Keratinocyte (primary cell): ENCODE data around the gene IFI30. TPM values are rescaled to one million over a fixed set of nuclear protein-coding genes. Genes with fewer than 3 reads are reported as not detected.

Experiments used
- DNase-seq: peaks from one replicate; pipeline ENCODE4 v3.0.0-alpha.2; 2011; ENCODE audit warnings: low read depth, missing footprints, low spot score
- FAIRE-seq: peaks from 2 replicates; lab custom pipeline; 2011; peaks lifted over from hg19 to GRCh38; lab: Jason Lieb, UNC
- H2AFZ ChIP-seq: 2 replicates; pipeline ENCODE4 v1.6.0; 2012; ENCODE audit warnings: low read length, control low read depth, inconsistent platforms; ENCODE audit not compliant: control insufficient read depth
- H3K27ac ChIP-seq: 2 replicates; pipeline ENCODE4 v1.5.1; 2011; ENCODE audit warnings: low read length; ENCODE audit not compliant: control insufficient read depth, insufficient read depth
- H3K27me3 ChIP-seq: 3 replicates; pipeline ENCODE4 v1.6.0; 2011; ENCODE audit warnings: low read length; ENCODE audit not compliant: control insufficient read depth, insufficient read depth; ENCODE audit errors: extremely low read depth
- H3K36me3 ChIP-seq, 2 experiments: 2 replicates in 1 of 2; 3 replicates in 1 of 2; pipeline ENCODE4 v1.5.1; 2011; ENCODE audit warnings: low read length in 2 of 2, mild to moderate bottlenecking in 1 of 2; ENCODE audit not compliant: control insufficient read depth in 2 of 2, insufficient read depth in 2 of 2; ENCODE audit errors: extremely low read depth in 1 of 2
- H3K4me1 ChIP-seq: 3 replicates; pipeline ENCODE4 v1.5.1; 2011; ENCODE audit warnings: low read length; ENCODE audit not compliant: control insufficient read depth, insufficient read depth; ENCODE audit errors: extremely low read depth
- H3K4me2 ChIP-seq: 3 replicates; pipeline ENCODE4 v1.6.0; 2011; ENCODE audit warnings: low read depth, low read length; ENCODE audit not compliant: control insufficient read depth, insufficient read depth; ENCODE audit errors: extremely low read depth
- H3K4me3 ChIP-seq, 3 experiments: fragments of 200-600 bp in 1 of 3; sonication (generic) in 1 of 3; 2 replicates in 2 of 3; 3 replicates in 1 of 3; pipeline ENCODE4 v1.5.1; 2011 to 2016; ENCODE audit warnings: low read length in 3 of 3, mild to moderate bottlenecking in 3 of 3, control low read depth in 2 of 3, inconsistent platforms in 1 of 3, low read depth in 1 of 3, mixed read lengths in 1 of 3, mixed run types in 1 of 3, moderate library complexity in 1 of 3; ENCODE audit not compliant: control insufficient read depth in 2 of 3, insufficient read depth in 2 of 3; ENCODE audit errors: extremely low read depth in 1 of 3
- H3K79me2 ChIP-seq: 2 replicates; pipeline ENCODE4 v1.6.0; 2012; ENCODE audit warnings: low read length; ENCODE audit not compliant: control insufficient read depth, insufficient read depth
- H3K9ac ChIP-seq: 3 replicates; pipeline ENCODE4 v1.6.0; 2011; ENCODE audit warnings: low read length; ENCODE audit not compliant: control insufficient read depth, insufficient read depth; ENCODE audit errors: extremely low read depth
- H3K9me1 ChIP-seq: 3 replicates; pipeline ENCODE4 v1.6.0; 2011; ENCODE audit warnings: low read length; ENCODE audit not compliant: control insufficient read depth, insufficient read depth; ENCODE audit errors: extremely low read depth
- H3K9me3 ChIP-seq: 2 replicates; pipeline ENCODE4 v1.5.1; 2012; ENCODE audit warnings: low read depth, low read length; ENCODE audit not compliant: control insufficient read depth
- H4K20me1 ChIP-seq: 3 replicates; pipeline ENCODE4 v1.6.0; 2011; ENCODE audit warnings: low read length; ENCODE audit not compliant: control insufficient read depth, insufficient read depth; ENCODE audit errors: extremely low read depth
- CTCF ChIP-seq, 3 experiments: IDR thresholded peaks in 1 of 3; conservative IDR thresholded peaks in 1 of 3; optimal IDR thresholded peaks in 1 of 3; 2 replicates in 2 of 3; 3 replicates in 1 of 3; pipeline versions ENCODE3 to v1.5.1; 2011; ENCODE audit warnings: low read length in 3 of 3, mild to moderate bottlenecking in 3 of 3, moderate library complexity in 2 of 3, control low read depth in 1 of 3, inconsistent platforms in 1 of 3; ENCODE audit not compliant: insufficient read depth in 2 of 3; ENCODE audit errors: extremely low read depth in 1 of 3
- EZH2 ChIP-seq: IDR thresholded peaks from one replicate; pipeline ENCODE4 v1.6.1; 2012; ENCODE audit warnings: inconsistent platforms, mild to moderate bottlenecking, low read length, moderate library complexity
- dilution Hi-C: fragments of 300-500 bp; cut with MboI; formaldehyde crosslinking; loops from one replicate; pipeline ENCODE4 v1.7.0; 2020; ENCODE audit warnings: low sequenced_read_pairs; ENCODE audit not compliant: extremely low pct_ligation_motif_present
- polyA plus RNA-seq, 5 experiments: library from polyadenylated mRNA; depleted of rRNA in 3 of 5; stranded (reverse) in 3 of 5; stranded (forward) in 1 of 5; unstranded in 1 of 5; fragments of >200 nt; gene quantifications; 1 replicate in 1 of 5; 2 replicates in 3 of 5; 3 replicates in 1 of 5; pipeline versions ENCODE4 v1.2.1 to v1.2.3, GENCODE V29; 2011 to 2012; ENCODE audit warnings: missing spikeins in 2 of 5, low read depth in 1 of 5, low replicate concordance in 1 of 5

The IFI30 gene
- polyA plus RNA-seq, 1 donor (not counting 4 experiments of a cell fraction or from before 2014, with no cell fraction given) = 31.3 TPM

GRCh38 chr19:18202778-18203407 lies 29.3 kb downstream of the IFI30 start:
- H3K4me3 ChIP-seq = peak overlapping the region; percentile 68 to 78 (median 69)
- no peak overlapping the region for H3K9ac ChIP-seq
- peak overlapping the region; percentile 60 for H3K4me2 ChIP-seq
- H2AFZ ChIP-seq = peak overlapping the region; percentile 68
- no peaks in the 10 kb centered on the region for H3K36me3 ChIP-seq
- H3K27me3 ChIP-seq = peaks cover 2% of the 10 kb centered on the region
- dilution Hi-C loops = no loop called here
- no peak for FAIRE-seq
- no peaks in the 10 kb centered on the region for H3K79me2 ChIP-seq
- H3K9me1 ChIP-seq = no peaks in the 10 kb centered on the region
- no peaks in the 10 kb centered on the region for H4K20me1 ChIP-seq
- H3K4me1 ChIP-seq = peaks cover 20% of the 10 kb centered on the region
- no peaks in the 10 kb centered on the region for H3K9me3 ChIP-seq
- no peak for DNase-seq
- no peak overlapping the region for H3K27ac ChIP-seq
- TF ChIP-seq CTCF (optimal IDR thresholded peaks at IDR 0.05 in 1 of 3, IDR thresholded peaks at IDR 0.05 in 1 of 3, conservative IDR thresholded peaks at IDR 0.05 in 1 of 3; ENCODE audit: extremely low read depth in 1 of 3, insufficient read depth in 2 of 3, low read length in 3 of 3) (peak in 2 of 3 experiments; percentile 10 to 43), EZH2 (no peak)

GRCh38 chr19:18203408-18203862 lies 29.8 kb downstream of the IFI30 start:
- Histone ChIP-seq H3K79me2 (no peaks in the 10 kb centered on the region), H3K4me2 (peak overlapping the region; percentile 60), H3K36me3 (no peaks in the 10 kb centered on the region), H3K4me3 (peak overlapping the region; percentile 68 to 78 (median 69)), H3K4me1 (peaks cover 20% of the 10 kb centered on the region), H3K9me3 (no peaks in the 10 kb centered on the region), H2AFZ (peak overlapping the region; percentile 68), H3K9ac (peak overlapping the region; percentile 15), H4K20me1 (no peaks in the 10 kb centered on the region), H3K27me3 (peaks cover 2% of the 10 kb centered on the region), H3K9me1 (no peaks in the 10 kb centered on the region), H3K27ac (no peak overlapping the region)
- no peak for DNase-seq
- dilution Hi-C loops = no loop called here
- TF ChIP-seq CTCF (optimal IDR thresholded peaks at IDR 0.05 in 1 of 3, IDR thresholded peaks at IDR 0.05 in 1 of 3, conservative IDR thresholded peaks at IDR 0.05 in 1 of 3; ENCODE audit: extremely low read depth in 1 of 3, insufficient read depth in 2 of 3, low read length in 3 of 3) (no peak), EZH2 (peak; percentile 29)
- FAIRE-seq = no peak
